Measurements from ENCODE around the gene EPM2A.

DNA sequence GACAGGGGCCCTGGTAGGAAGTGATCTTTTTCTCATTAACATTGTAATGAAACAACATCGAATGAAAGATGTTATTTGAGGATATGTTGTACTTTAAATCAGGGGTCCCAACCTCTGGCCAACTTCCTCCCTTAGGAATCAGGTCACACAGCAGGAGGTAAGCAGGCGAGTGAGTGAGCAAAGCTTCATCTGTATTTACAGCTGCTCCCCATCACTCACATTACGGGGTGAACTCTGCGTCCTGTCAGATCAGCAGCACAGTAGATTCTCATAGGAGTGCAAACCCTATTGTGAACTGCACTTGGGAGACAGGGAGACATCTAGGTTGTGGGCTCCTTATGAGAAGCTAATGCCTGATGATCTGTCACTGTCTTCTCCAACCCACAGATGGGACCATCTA, 19.9 kb downstream of the EPM2A start:
- TF ChIP-seq, protein P1, sequence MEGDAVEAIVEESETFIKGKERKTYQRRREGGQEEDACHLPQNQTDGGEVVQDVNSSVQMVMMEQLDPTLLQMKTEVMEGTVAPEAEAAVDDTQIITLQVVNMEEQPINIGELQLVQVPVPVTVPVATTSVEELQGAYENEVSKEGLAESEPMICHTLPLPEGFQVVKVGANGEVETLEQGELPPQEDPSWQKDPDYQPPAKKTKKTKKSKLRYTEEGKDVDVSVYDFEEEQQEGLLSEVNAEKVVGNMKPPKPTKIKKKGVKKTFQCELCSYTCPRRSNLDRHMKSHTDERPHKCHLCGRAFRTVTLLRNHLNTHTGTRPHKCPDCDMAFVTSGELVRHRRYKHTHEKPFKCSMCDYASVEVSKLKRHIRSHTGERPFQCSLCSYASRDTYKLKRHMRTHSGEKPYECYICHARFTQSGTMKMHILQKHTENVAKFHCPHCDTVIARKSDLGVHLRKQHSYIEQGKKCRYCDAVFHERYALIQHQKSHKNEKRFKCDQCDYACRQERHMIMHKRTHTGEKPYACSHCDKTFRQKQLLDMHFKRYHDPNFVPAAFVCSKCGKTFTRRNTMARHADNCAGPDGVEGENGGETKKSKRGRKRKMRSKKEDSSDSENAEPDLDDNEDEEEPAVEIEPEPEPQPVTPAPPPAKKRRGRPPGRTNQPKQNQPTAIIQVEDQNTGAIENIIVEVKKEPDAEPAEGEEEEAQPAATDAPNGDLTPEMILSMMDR (IDR thresholded peaks at IDR 0.05), result no peak
- TF ChIP-seq POLR2A (IDR thresholded peaks at IDR 0.05), result no peak
